RWPE2 (cell line): ENCODE data around the gene SYNM.

ENCODE experiments used
- ATAC-seq: fragments of 200-7000 bp; cut with Tn5 transposase; 3 replicates; pipeline ENCODE4 v1.9.1; 2021; ENCODE audit warnings: low read depth
- DNase-seq: peaks from one replicate; pipeline ENCODE4 v3.0.0-alpha.2; 2020; ENCODE audit warnings: low spot score
- H3K27ac ChIP-seq: fragments of 450-650 bp; 2 replicates; pipeline ENCODE4 v1.5.1; 2017; ENCODE audit warnings: mild to moderate bottlenecking; ENCODE audit not compliant: poor library complexity, severe bottlenecking
- H3K27me3 ChIP-seq: fragments of 250-450 bp; sonication (Bioruptor Pico); 2 replicates; pipeline ENCODE4 v1.5.1; 2021; ENCODE audit warnings: mild to moderate bottlenecking, moderate library complexity; ENCODE audit not compliant: insufficient read depth, poor library complexity, severe bottlenecking
- H3K36me3 ChIP-seq: fragments of 250-450 bp; sonication (Bioruptor Pico); 2 replicates; pipeline ENCODE4 v1.5.1; 2020; ENCODE audit warnings: low read depth, mild to moderate bottlenecking, moderate library complexity
- H3K4me1 ChIP-seq: fragments of 250-450 bp; sonication (Bioruptor Pico); 2 replicates; pipeline ENCODE4 v1.5.1; 2021; ENCODE audit warnings: mild to moderate bottlenecking, moderate library complexity; ENCODE audit not compliant: insufficient read depth, poor library complexity, severe bottlenecking
- H3K4me3 ChIP-seq: fragments of 250-450 bp; sonication (Bioruptor Pico); 2 replicates; pipeline ENCODE4 v1.5.1; 2021; ENCODE audit warnings: mild to moderate bottlenecking, moderate library complexity; ENCODE audit not compliant: severe bottlenecking
- H3K9me3 ChIP-seq: fragments of 250-450 bp; sonication (Bioruptor Pico); 2 replicates; pipeline ENCODE4 v1.5.1; 2021; ENCODE audit warnings: mild to moderate bottlenecking, moderate library complexity; ENCODE audit not compliant: severe bottlenecking
- CTCF ChIP-seq: fragments of 450-650 bp; IDR thresholded peaks from one replicate; pipeline ENCODE4 v1.5.1; 2017; ENCODE audit warnings: mild to moderate bottlenecking, moderate library complexity; ENCODE audit not compliant: poor library complexity, severe bottlenecking

The SYNM gene

GRCh38 chr15:99139276-99139675 lies 34.4 kb downstream of the SYNM start:
- Histone ChIP-seq H3K27me3 (no peaks in the 10 kb centered on the region), H3K9me3 (no peaks in the 10 kb centered on the region), H3K27ac (no peak overlapping the region), H3K4me1 (no peaks in the 10 kb centered on the region), H3K36me3 (0 out of 2 replicates have a peak, but pooled peaks cover 3% of the 10 kb centered on the region), H3K4me3 (no peak overlapping the region)
- no peak for TF ChIP-seq CTCF
- no peak for ATAC-seq
- no peak for DNase-seq

- Histone ChIP-seq H3K4me1 (no peaks in the 10 kb centered on the region), H3K27me3 (no peaks in the 10 kb centered on the region), H3K27ac (no peak overlapping the region), H3K9me3 (no peaks in the 10 kb centered on the region), H3K4me3 (no peak overlapping the region), H3K36me3 (0 out of 2 replicates have a peak, but pooled peaks cover 3% of the 10 kb centered on the region)
- no peak for ATAC-seq
- DNase-seq, result no peak
- no peak for TF ChIP-seq CTCF
Observed at GRCh38 chr15:99140590-99140989, 35.7 kb downstream of the SYNM start.

GRCh38 chr15:99141943-99142342 lies 37.1 kb downstream of the SYNM start:
- ATAC-seq, result no peak
- Histone ChIP-seq H3K4me3 (no peak overlapping the region), H3K36me3 (0 out of 2 replicates have a peak, but pooled peaks cover 3% of the 10 kb centered on the region), H3K27me3 (no peaks in the 10 kb centered on the region), H3K4me1 (no peaks in the 10 kb centered on the region), H3K9me3 (no peaks in the 10 kb centered on the region), H3K27ac (no peak overlapping the region)
- no peak for DNase-seq
- no peak for TF ChIP-seq CTCF

- Histone ChIP-seq H3K4me3 (no peak overlapping the region), H3K36me3 (0 out of 2 replicates have a peak, but pooled peaks cover 3% of the 10 kb centered on the region), H3K9me3 (no peaks in the 10 kb centered on the region), H3K4me1 (no peaks in the 10 kb centered on the region), H3K27me3 (no peaks in the 10 kb centered on the region), H3K27ac (no peak overlapping the region)
- DNase-seq (no peak), ATAC-seq (no peak)
- TF ChIP-seq CTCF, result no peak
Observed at GRCh38 chr15:99142562-99142961, 37.7 kb downstream of the SYNM start.

GRCh38 chr15:99143242-99143641 lies 38.4 kb downstream of the SYNM start:
- ATAC-seq, result no peak

More at GRCh38 chr15:99143242-99143641, 38.4 kb downstream of the SYNM start:
- Histone ChIP-seq H3K4me1 (no peaks in the 10 kb centered on the region), H3K4me3 (no peak overlapping the region), H3K27ac (no peak overlapping the region), H3K36me3 (0 out of 2 replicates have a peak, but pooled peaks cover 3% of the 10 kb centered on the region), H3K9me3 (no peaks in the 10 kb centered on the region), H3K27me3 (no peaks in the 10 kb centered on the region)
- no peak for TF ChIP-seq CTCF
- no peak for DNase-seq
